OCI-LY3 (cell line): ENCODE results near the gene ENPP3.

Source experiments
- H2AFZ ChIP-seq: fragments of 200-600, 300-600 bp; shearing (Covaris generic); 2 replicates; pipeline ENCODE4 v1.6.0; 2014; ENCODE audit warnings: antibody characterized with exemption, low read depth, low read length
- H3K27ac ChIP-seq: fragments of 200-600, 300-600 bp; sonication (generic); 2 replicates; pipeline ENCODE4 v1.5.1; 2014; ENCODE audit warnings: mild to moderate bottlenecking, low read length, moderate library complexity, mixed read lengths
- H3K27me3 ChIP-seq: fragments of 200-600, 300-600 bp; sonication (generic); 2 replicates; pipeline ENCODE4 v1.6.1; 2014; ENCODE audit warnings: low read depth, low read length, mixed read lengths
- H3K36me3 ChIP-seq: fragments of 200-600, 300-600 bp; sonication (generic); replicated peaks from 2 replicates; pipeline ENCODE3; 2014; ENCODE audit warnings: low read depth, low read length, mixed read lengths
- H3K4me1 ChIP-seq: fragments of 300-600, 200-600 bp; sonication (generic); 2 replicates; pipeline ENCODE4 v1.6.1; 2014; ENCODE audit warnings: low read length, mixed read lengths
- H3K4me2 ChIP-seq: fragments of 200-600, 300-600 bp; sonication (generic); 2 replicates; pipeline ENCODE4 v1.6.1; 2014; ENCODE audit warnings: low read length, mixed read lengths
- H3K4me3 ChIP-seq: fragments of 300-600, 200-600 bp; sonication (generic); 2 replicates; pipeline ENCODE4 v1.5.1; 2014; ENCODE audit warnings: antibody characterized with exemption, mild to moderate bottlenecking, low read length, moderate library complexity
- H3K79me2 ChIP-seq: fragments of 300-600, 200-600 bp; shearing (Covaris generic); 2 replicates; pipeline ENCODE4 v1.6.1; 2014; ENCODE audit warnings: mild to moderate bottlenecking, low read length, mixed read lengths
- H3K9ac ChIP-seq: fragments of 300-600, 200-600 bp; shearing (Covaris generic); 2 replicates; pipeline ENCODE4 v1.6.0; 2014; ENCODE audit warnings: mild to moderate bottlenecking, low read length, moderate library complexity
- H3K9me3 ChIP-seq: fragments of 200-600, 300-600 bp; shearing (Covaris generic); 2 replicates; pipeline ENCODE4 v1.6.1; 2014; ENCODE audit warnings: low read length, mixed read lengths; ENCODE audit not compliant: insufficient read depth
- H4K20me1 ChIP-seq: fragments of 200-600, 300-600 bp; sonication (generic); 2 replicates; pipeline ENCODE4 v1.6.1; 2016; ENCODE audit warnings: low read length, mixed read lengths; ENCODE audit not compliant: insufficient read depth
- EZH2phosphoT487 ChIP-seq: fragments of 200-600 bp; shearing (Covaris generic); IDR thresholded peaks from 2 replicates; pipeline ENCODE4 v1.6.1; 2018; ENCODE audit warnings: antibody characterized with exemption, mixed run types, low read depth
- TF ChIP-seq, protein P1 (sequence below): fragments of 200-600, 300-600 bp; sonication (generic); IDR thresholded peaks from 2 replicates; pipeline ENCODE4 v1.5.1; 2014; ENCODE audit warnings: antibody characterized with exemption, low read length, low read depth

ENPP3 gene

DNA sequence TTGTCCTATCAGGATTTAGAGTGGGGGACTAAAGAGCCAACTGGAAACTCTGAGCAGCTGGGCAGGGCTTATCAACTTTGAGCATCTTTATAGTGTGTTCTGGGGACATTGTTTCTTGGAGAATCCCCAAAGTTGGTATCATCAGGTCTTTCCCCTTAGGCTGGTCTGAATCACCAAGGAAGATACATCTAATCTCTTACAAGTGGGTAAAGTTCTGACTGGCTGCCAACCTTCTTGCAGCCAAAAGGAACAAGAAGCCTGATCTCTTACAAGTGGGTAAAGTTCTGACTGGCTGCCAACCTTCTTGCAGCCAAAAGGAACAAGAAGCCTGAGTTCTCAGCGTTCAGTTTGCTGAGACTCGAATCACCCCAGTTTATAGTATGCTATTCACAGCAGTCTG is 7.5 kb upstream of the ENPP3 start:
- no peak overlapping the region for H2AFZ ChIP-seq
- no peaks in the 10 kb centered on the region for H3K36me3 ChIP-seq
- no peaks in the 10 kb centered on the region for H3K27me3 ChIP-seq
- H3K9me3 ChIP-seq, result no peaks in the 10 kb centered on the region
- H3K4me1 ChIP-seq, result peaks cover 8% of the 10 kb centered on the region; the same call in 1 of the 2 replicates
- H3K9ac ChIP-seq, result no peak overlapping the region
- TF ChIP-seq, protein P1, sequence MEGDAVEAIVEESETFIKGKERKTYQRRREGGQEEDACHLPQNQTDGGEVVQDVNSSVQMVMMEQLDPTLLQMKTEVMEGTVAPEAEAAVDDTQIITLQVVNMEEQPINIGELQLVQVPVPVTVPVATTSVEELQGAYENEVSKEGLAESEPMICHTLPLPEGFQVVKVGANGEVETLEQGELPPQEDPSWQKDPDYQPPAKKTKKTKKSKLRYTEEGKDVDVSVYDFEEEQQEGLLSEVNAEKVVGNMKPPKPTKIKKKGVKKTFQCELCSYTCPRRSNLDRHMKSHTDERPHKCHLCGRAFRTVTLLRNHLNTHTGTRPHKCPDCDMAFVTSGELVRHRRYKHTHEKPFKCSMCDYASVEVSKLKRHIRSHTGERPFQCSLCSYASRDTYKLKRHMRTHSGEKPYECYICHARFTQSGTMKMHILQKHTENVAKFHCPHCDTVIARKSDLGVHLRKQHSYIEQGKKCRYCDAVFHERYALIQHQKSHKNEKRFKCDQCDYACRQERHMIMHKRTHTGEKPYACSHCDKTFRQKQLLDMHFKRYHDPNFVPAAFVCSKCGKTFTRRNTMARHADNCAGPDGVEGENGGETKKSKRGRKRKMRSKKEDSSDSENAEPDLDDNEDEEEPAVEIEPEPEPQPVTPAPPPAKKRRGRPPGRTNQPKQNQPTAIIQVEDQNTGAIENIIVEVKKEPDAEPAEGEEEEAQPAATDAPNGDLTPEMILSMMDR, result no peak
- no peak for TF ChIP-seq EZH2phosphoT487
- H3K79me2 ChIP-seq, result peaks cover 13% of the 10 kb centered on the region
- H3K4me2 ChIP-seq, result no peak overlapping the region
- no peak overlapping the region for H3K4me3 ChIP-seq
- no peak overlapping the region for H3K27ac ChIP-seq
- no peaks in the 10 kb centered on the region for H4K20me1 ChIP-seq

DNA sequence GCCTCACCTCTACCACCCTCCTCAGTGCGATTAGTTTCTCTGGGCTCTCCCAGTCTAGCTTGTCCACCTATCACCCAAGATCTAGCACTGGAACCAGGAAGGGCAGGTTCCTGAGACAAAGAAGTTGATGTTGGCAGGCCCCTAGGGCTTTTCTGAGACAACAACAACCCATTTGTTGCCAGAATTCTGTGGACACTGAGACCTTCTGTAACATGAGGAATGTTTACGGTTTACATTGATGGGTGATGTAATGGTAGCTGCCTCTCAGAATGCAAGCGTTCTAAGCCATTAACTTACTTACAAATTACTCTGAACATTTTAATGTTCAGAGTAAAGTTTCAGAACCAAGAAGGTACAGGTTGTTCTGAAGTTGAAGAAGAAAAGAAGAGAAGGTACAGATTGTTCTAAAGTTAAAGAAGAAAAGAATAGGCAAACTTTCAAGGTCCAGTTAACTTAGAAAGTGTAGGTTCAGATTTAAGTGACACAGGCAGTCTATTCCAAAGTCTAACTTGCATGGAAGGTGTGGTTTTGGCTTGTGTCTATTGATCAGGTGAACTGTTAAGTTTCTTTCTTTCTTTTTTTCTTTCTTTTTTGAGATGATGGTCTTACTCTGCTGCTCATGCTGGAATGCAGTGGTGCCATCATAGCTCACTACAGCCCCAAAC is 5.3 kb upstream of the ENPP3 start:
- Histone ChIP-seq H3K79me2 (peaks cover 11% of the 10 kb centered on the region), H3K4me1 (peaks cover 5% of the 10 kb centered on the region; the same call in 1 of the 2 replicates), H3K27ac (no peak overlapping the region), H3K9ac (no peak overlapping the region), H3K4me2 (no peak overlapping the region), H3K36me3 (no peaks in the 10 kb centered on the region), H3K9me3 (no peaks in the 10 kb centered on the region), H2AFZ (no peak overlapping the region), H3K27me3 (no peaks in the 10 kb centered on the region), H4K20me1 (no peaks in the 10 kb centered on the region), H3K4me3 (no peak overlapping the region)
- no peak for TF ChIP-seq EZH2phosphoT487

DNA sequence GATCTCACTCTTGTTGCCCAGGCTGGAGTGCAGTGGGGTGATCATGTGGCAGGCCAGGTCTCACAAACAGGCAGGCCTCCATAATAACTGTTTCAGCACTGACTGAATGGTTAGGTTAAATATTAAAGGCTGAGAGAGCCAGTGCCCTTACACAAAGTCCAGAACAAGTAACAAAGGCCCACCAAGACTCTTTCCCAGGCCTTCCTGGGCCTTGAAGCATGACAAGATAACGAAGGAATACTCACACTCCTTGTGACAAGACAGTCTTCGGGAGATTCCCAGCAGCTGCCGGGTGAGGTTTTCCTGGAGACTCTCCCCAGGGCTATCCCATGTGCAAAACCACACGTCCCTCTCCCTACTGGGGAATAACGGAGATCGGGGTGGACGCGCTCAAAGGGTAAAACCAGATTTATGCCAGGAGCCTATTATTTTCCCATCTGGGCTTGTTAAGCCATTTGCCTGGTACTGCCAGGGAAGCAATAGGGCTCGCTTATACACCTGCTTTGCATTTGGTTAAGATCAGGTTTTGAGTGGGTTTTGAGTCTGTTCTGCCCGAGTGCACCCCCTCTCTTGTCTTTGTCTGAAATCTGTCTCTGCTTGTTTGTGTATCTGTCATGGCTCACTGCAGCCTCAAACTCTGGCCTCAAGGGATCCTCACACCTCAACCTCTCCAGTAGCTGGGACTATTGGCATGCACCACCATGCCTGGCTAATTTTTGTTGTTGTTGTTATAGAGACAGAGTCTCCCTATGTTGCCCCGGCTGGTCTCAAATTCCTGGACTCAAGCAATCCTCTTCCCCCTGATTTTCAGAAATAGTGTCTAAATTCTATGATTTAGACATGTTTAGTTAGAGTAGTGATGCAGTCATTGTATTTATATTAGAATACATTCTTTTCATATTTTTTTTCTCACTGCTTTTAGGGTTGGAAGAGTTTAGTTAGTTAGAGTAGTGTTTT is 1.4 kb upstream of the ENPP3 start:
- H4K20me1 ChIP-seq, result no peaks in the 10 kb centered on the region

DNA sequence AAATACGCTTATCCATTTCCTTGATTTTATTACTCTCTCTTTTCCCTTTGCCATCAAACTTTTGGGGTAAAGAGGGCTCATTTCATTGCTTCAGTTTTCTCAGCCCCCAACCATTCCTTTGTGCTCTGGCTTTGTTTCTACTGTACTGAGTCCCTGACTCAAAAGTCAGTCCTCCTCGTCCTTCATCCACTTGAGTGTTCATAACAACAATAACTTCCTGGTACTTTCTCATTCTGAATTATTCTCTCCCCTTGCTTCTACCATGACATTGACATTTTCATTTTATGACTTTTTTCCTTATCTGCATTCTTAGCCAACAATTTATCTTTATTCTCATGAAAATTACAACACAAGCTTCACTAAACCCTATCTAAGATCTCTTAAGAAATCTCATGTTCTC is 911 bp downstream of the ENPP3 start:
- no peak overlapping the region for H2AFZ ChIP-seq
- H3K4me2 ChIP-seq, result no peak overlapping the region
- TF ChIP-seq, protein P1, result no peak
- no peak for TF ChIP-seq EZH2phosphoT487
- no peaks in the 10 kb centered on the region for H4K20me1 ChIP-seq
- no peaks in the 10 kb centered on the region for H3K9me3 ChIP-seq
- no peaks in the 10 kb centered on the region for H3K4me1 ChIP-seq
- no peaks in the 10 kb centered on the region for H3K27me3 ChIP-seq
- no peak overlapping the region for H3K4me3 ChIP-seq
- no peak overlapping the region for H3K9ac ChIP-seq
- no peak overlapping the region for H3K27ac ChIP-seq
- H3K36me3 ChIP-seq, result no peaks in the 10 kb centered on the region
- H3K79me2 ChIP-seq, result no peaks in the 10 kb centered on the region

More for the DNA sequence above, 1.4 kb upstream of the ENPP3 start:
- no peaks in the 10 kb centered on the region for H3K79me2 ChIP-seq
- no peak overlapping the region for H3K4me2 ChIP-seq
- H3K27me3 ChIP-seq, result no peaks in the 10 kb centered on the region
- no peaks in the 10 kb centered on the region for H3K36me3 ChIP-seq
- no peak overlapping the region for H2AFZ ChIP-seq
- no peak overlapping the region for H3K4me3 ChIP-seq
- no peaks in the 10 kb centered on the region for H3K9me3 ChIP-seq
- no peak overlapping the region for H3K9ac ChIP-seq
- H3K4me1 ChIP-seq, result no peaks in the 10 kb centered on the region
- no peak overlapping the region for H3K27ac ChIP-seq
- TF ChIP-seq, protein P1, result no peak
- no peak for TF ChIP-seq EZH2phosphoT487
